ENCODE data around the gene ABCF2.

ABCF2 gene

GRCh38 chr7:151167197-151167961 is 59.6 kb downstream of the ABCF2 start, which contains the start of gene GBX1:
TSS of gene GBX1 (minus strand) at chr7:151167694. CDS start at chr7:151167548, 146 bp downstream.
- Histone ChIP-seq H3K9me3 (ENCODE audit: severe bottlenecking) (no peaks in the 10 kb centered on the region), H3K4me3 (ENCODE audit: severe bottlenecking) (peak within 1 kb of the TSS; percentile 37), H3K27me3 (ENCODE audit: insufficient read depth, poor library complexity, severe bottlenecking) (peaks cover 69% of the 10 kb centered on the region), H3K36me3 (ENCODE audit: low read depth) (no peaks in the 10 kb centered on the region), H3K4me1 (ENCODE audit: insufficient read depth, poor library complexity, severe bottlenecking) (no peaks in the 10 kb centered on the region), H3K27ac (ENCODE audit: poor library complexity, severe bottlenecking) (no peak within 1 kb of the TSS)
- TF ChIP-seq, protein P1, sequence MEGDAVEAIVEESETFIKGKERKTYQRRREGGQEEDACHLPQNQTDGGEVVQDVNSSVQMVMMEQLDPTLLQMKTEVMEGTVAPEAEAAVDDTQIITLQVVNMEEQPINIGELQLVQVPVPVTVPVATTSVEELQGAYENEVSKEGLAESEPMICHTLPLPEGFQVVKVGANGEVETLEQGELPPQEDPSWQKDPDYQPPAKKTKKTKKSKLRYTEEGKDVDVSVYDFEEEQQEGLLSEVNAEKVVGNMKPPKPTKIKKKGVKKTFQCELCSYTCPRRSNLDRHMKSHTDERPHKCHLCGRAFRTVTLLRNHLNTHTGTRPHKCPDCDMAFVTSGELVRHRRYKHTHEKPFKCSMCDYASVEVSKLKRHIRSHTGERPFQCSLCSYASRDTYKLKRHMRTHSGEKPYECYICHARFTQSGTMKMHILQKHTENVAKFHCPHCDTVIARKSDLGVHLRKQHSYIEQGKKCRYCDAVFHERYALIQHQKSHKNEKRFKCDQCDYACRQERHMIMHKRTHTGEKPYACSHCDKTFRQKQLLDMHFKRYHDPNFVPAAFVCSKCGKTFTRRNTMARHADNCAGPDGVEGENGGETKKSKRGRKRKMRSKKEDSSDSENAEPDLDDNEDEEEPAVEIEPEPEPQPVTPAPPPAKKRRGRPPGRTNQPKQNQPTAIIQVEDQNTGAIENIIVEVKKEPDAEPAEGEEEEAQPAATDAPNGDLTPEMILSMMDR (IDR thresholded peaks at IDR 0.05; ENCODE audit: poor library complexity, severe bottlenecking) = no peak
- ATAC-seq (ENCODE audit: low read depth) (peak; percentile 56), DNase-seq (ENCODE audit: low spot score) (no peak)

DNA sequence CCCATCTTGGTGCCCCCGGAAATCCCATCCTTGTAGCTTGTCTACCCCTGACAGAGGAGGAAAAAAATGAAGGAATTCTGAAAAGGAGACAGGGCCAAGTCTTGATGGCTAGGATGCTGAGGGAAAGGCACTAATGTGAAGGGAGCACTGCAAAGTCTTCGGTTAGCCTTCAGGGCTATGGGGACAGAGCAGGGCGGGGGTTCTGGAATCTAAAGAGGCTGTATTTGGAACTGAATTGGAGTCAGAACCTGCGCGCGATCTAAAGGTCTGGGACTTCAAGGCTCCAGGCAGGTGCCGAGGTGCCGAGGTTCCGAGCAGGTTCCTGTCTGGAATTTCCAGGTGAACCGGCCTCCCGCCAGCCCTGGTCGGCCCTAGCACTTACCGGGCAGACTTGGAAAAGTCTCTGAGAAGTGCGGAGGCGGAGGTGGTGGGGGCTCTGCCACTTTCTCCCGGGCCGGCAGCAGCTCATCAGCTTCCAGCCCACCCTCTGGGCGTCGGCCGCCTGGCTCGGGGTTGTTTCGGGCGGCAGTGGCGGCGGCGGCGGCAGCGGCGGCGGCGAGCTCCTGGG is 60.3 kb downstream of the ABCF2 start:
- Histone ChIP-seq H3K27ac (ENCODE audit: poor library complexity, severe bottlenecking) (no peak overlapping the region), H3K4me1 (ENCODE audit: insufficient read depth, poor library complexity, severe bottlenecking) (no peaks in the 10 kb centered on the region), H3K4me3 (ENCODE audit: severe bottlenecking) (peak overlapping the region; percentile 37), H3K27me3 (ENCODE audit: insufficient read depth, poor library complexity, severe bottlenecking) (peaks cover 69% of the 10 kb centered on the region), H3K36me3 (ENCODE audit: low read depth) (no peaks in the 10 kb centered on the region), H3K9me3 (ENCODE audit: severe bottlenecking) (no peaks in the 10 kb centered on the region)
- ATAC-seq (ENCODE audit: low read depth) (peak; percentile 22; the same call in 2 of the 3 replicates), DNase-seq (ENCODE audit: low spot score) (no peak)
- TF ChIP-seq, protein P1 (IDR thresholded peaks at IDR 0.05; ENCODE audit: poor library complexity, severe bottlenecking) = no peak
